ENCODE results near the gene EDEM1. TPM values are rescaled to one million over a fixed set of nuclear protein-coding genes. Genes with fewer than 3 reads are reported as not detected.
"Not testable (repeated sequence)": the region's sequence is repeated elsewhere in the genome, so short reads cannot be mapped to it uniquely, and the experiment has no call there.

Gene EDEM1
- total and polyA plus RNA-seq, 2 experiments from 2014 or later, result 5.0 to 51.6 TPM

- Histone ChIP-seq H3K36me3 (no peaks in the 10 kb centered on the region), H3K4me3 (no peak overlapping the region), H3K27me3 (no peaks in the 10 kb centered on the region), H3K27ac (no peak overlapping the region), H3K4me1 (ENCODE audit: low read depth) (no peaks in the 10 kb centered on the region), H3K9me3 (ENCODE audit: low read depth) (no peaks in the 10 kb centered on the region)
- DNase-seq (ENCODE audit: low read depth in 1 of 2, low spot score in 1 of 2), result no peak
- TF ChIP-seq, protein P1, sequence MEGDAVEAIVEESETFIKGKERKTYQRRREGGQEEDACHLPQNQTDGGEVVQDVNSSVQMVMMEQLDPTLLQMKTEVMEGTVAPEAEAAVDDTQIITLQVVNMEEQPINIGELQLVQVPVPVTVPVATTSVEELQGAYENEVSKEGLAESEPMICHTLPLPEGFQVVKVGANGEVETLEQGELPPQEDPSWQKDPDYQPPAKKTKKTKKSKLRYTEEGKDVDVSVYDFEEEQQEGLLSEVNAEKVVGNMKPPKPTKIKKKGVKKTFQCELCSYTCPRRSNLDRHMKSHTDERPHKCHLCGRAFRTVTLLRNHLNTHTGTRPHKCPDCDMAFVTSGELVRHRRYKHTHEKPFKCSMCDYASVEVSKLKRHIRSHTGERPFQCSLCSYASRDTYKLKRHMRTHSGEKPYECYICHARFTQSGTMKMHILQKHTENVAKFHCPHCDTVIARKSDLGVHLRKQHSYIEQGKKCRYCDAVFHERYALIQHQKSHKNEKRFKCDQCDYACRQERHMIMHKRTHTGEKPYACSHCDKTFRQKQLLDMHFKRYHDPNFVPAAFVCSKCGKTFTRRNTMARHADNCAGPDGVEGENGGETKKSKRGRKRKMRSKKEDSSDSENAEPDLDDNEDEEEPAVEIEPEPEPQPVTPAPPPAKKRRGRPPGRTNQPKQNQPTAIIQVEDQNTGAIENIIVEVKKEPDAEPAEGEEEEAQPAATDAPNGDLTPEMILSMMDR (IDR thresholded peaks at IDR 0.05; ENCODE audit: low read depth, low read length), result no peak
Measured at GRCh38 chr3:5240740-5241139, 53.2 kb downstream of the EDEM1 start.

- H3K4me3 ChIP-seq; H3K36me3 ChIP-seq; H3K9me3 ChIP-seq (ENCODE audit: low read depth); H3K27me3 ChIP-seq; H3K27ac ChIP-seq; DNase-seq (ENCODE audit: low read depth in 1 of 2, low spot score in 1 of 2); H3K4me1 ChIP-seq (ENCODE audit: low read depth): not testable (repeated sequence)
Measured at GRCh38 chr3:5242785-5243184, 55.3 kb downstream of the EDEM1 start.

DNA sequence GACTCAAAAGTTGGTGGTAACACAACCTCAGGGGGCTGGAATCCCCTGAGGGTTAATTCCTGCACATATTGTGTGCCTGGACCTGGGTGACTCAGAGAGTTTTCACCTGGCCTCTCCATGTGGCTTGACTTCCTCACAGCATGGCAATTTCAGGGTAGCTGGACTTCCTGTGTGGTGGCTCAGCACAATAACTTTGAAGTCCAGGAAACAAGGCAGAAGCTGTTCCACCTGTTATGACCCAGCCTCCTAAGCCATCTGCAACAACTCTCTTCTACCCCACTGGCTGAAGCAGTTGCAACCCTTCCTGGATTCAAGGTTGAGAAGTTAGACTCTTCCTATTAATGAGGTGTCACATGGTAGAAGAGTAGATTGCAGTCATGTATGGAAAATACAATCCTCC lies 58.4 kb downstream of the EDEM1 start:
- H3K4me3 ChIP-seq, result no peak overlapping the region
- H3K9me3 ChIP-seq (ENCODE audit: low read depth), result no peaks in the 10 kb centered on the region
- DNase-seq (ENCODE audit: low read depth in 1 of 2, low spot score in 1 of 2), result no peak
- no peaks in the 10 kb centered on the region for H3K4me1 ChIP-seq (ENCODE audit: low read depth)
- TF ChIP-seq, protein P1 (IDR thresholded peaks at IDR 0.05; ENCODE audit: low read depth, low read length), result no peak
- H3K27me3 ChIP-seq, result no peaks in the 10 kb centered on the region
- no peaks in the 10 kb centered on the region for H3K36me3 ChIP-seq
- no peak overlapping the region for H3K27ac ChIP-seq

DNA sequence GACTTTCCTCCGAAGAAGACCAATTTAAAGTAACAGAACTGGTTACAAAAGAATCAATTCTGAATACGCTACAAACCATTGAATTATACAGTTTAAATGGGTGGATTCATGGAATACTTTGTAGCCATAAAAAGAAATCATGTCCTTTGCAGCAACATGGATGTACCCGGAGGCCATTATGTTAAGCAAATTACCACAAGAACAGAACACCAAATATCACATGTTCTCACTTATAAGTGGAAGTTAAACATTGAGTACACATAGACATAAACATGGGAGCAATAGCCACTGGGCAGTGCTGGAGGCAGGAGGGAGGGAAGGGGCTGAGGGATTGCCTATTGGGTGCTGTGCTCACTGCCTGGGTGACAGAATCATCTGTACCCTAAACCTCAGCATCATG lies 61.3 kb downstream of the EDEM1 start:
- no peak for DNase-seq (ENCODE audit: low read depth in 1 of 2, low spot score in 1 of 2)
- Histone ChIP-seq H3K4me3 (no peak overlapping the region), H3K36me3 (no peaks in the 10 kb centered on the region), H3K9me3 (ENCODE audit: low read depth) (no peaks in the 10 kb centered on the region), H3K27ac (no peak overlapping the region), H3K27me3 (no peaks in the 10 kb centered on the region), H3K4me1 (ENCODE audit: low read depth) (no peaks in the 10 kb centered on the region)
- TF ChIP-seq, protein P1 (IDR thresholded peaks at IDR 0.05; ENCODE audit: low read depth, low read length), result no peak

DNA sequence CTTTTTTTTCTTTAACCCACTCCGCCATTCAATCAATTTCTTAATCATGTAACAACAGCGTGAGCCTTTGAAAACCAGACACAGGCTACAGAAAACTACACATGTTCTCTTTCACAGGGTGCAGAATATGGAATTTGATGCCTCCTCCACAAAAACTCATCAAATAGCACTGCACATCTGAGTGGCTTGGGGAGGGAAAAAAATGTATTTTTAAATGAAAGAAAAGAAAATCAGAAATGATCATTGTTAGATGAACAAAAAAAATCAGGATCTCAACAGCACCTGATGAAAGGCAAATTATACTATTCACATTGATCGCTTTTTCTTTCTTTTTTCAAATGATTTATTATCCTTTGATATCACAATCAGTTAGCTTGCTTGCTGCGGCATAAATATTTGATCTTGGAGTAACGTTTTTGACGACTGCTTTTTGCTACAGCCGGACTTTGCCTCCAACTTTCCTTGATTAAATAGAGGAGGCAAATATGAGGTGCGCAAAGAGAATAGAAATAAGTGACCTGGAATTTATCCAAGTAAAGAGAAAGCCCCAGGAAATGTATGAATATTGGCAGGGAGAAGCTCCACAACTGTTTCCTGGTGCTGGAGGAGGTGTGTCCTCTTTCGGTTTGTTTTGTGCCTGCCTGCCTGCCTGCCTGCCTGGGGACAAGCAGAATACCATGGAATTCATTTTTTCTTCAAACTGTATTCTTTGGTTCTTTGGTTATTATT lies 63.1 kb downstream of the EDEM1 start:
- H3K4me3 ChIP-seq, result no peak overlapping the region

DNA sequence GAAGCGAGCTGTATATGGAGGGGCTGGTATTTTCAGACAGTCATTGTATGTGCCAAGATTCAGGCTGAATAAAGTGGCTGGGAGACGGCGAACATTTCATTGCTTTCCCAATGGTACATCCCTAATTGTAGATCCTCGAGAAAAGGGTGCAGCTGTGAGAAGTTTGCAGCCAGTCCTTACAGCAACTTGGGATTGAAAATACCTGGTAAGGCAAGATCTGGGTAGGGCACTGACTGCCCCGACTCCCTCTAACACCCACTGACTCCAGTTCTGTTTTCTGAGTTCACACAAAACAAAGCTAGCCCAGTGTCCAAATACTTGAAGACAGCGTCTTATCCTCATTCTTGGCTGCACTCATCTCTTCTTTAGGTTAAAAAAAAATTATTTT lies 63.7 kb downstream of the EDEM1 start:
- Histone ChIP-seq H3K36me3 (no peaks in the 10 kb centered on the region), H3K27me3 (no peaks in the 10 kb centered on the region), H3K9me3 (ENCODE audit: low read depth) (no peaks in the 10 kb centered on the region), H3K27ac (no peak overlapping the region), H3K4me1 (ENCODE audit: low read depth) (no peaks in the 10 kb centered on the region), H3K4me3 (no peak overlapping the region)
- TF ChIP-seq, protein P1 (IDR thresholded peaks at IDR 0.05; ENCODE audit: low read depth, low read length), result no peak
- no peak for DNase-seq (ENCODE audit: low read depth in 1 of 2, low spot score in 1 of 2)

More for the DNA sequence above, 63.1 kb downstream of the EDEM1 start:
- TF ChIP-seq, protein P1 (IDR thresholded peaks at IDR 0.05; ENCODE audit: low read depth, low read length), result no peak
- H3K9me3 ChIP-seq (ENCODE audit: low read depth), result no peaks in the 10 kb centered on the region
- peak in 1 of 2 donors; percentile 30 for DNase-seq (ENCODE audit: low read depth in 1 of 2, low spot score in 1 of 2)
- H3K27ac ChIP-seq, result no peak overlapping the region
- H3K27me3 ChIP-seq, result no peaks in the 10 kb centered on the region
- H3K4me1 ChIP-seq (ENCODE audit: low read depth), result no peaks in the 10 kb centered on the region
- H3K36me3 ChIP-seq, result no peaks in the 10 kb centered on the region
